Activated T-helper 17 cell treated with anti-CD3 and anti-CD28 coated beads, Interleukin-2, amount 50 U/mL, for 72 hours (primary cell): ENCODE results near the gene ANKEF1. TPM values are rescaled to one million over a fixed set of nuclear protein-coding genes. Genes with fewer than 3 reads are reported as not detected.
"Not testable (repeated sequence)": the region's sequence is repeated elsewhere in the genome, so short reads cannot be mapped to it uniquely, and the experiment has no call there.

Experiments
- ATAC-seq: fragments of 150-1000 bp; cut with Tn5 transposase; replicated peaks from 2 replicates; pipeline ENCODE4 v1.10.0; 2021; ENCODE audit warnings: mild to moderate bottlenecking, moderate library complexity
- H3K27ac Mint-ChIP-seq: one replicate; pipeline ENCODE4 v1.8.0; 2022; ENCODE audit warnings: mixed read lengths
- H3K27me3 Mint-ChIP-seq: one replicate; pipeline ENCODE4 v1.8.0; 2022; ENCODE audit warnings: mixed read lengths
- H3K36me3 Mint-ChIP-seq: one replicate; pipeline ENCODE4 v1.8.0; 2022; ENCODE audit warnings: low read depth, mild to moderate bottlenecking, mixed read lengths
- H3K4me1 Mint-ChIP-seq: one replicate; pipeline ENCODE4 v1.8.0; 2022; ENCODE audit warnings: mixed read lengths
- H3K4me3 Mint-ChIP-seq: one replicate; pipeline ENCODE4 v1.8.0; 2022; ENCODE audit warnings: mild to moderate bottlenecking, mixed read lengths
- H3K9me3 Mint-ChIP-seq: one replicate; pipeline ENCODE4 v1.8.0; 2022; ENCODE audit warnings: mixed read lengths
- total RNA-seq, 2 donors: library from RNA; stranded (reverse); gene quantifications; one replicate each; pipeline ENCODE4 v1.2.3, GENCODE V29; 2022

Gene ANKEF1
- total RNA-seq, 2 donors from 2014 or later = 1.2 to 2.4 TPM

GRCh38 chr20:10007747-10008146 is 27.0 kb upstream of the ANKEF1 start:
- no peaks in the 10 kb centered on the region for H3K4me1 Mint-ChIP-seq
- ATAC-seq = peak; percentile 7
- H3K4me3 Mint-ChIP-seq = no peak overlapping the region
- peaks cover 20% of the 10 kb centered on the region for H3K27me3 Mint-ChIP-seq
- no peak overlapping the region for H3K27ac Mint-ChIP-seq
- H3K9me3 Mint-ChIP-seq = no peaks in the 10 kb centered on the region
- no peaks in the 10 kb centered on the region for H3K36me3 Mint-ChIP-seq

- H3K36me3 Mint-ChIP-seq = no peaks in the 10 kb centered on the region
- H3K4me1 Mint-ChIP-seq = no peaks in the 10 kb centered on the region
- peaks cover 16% of the 10 kb centered on the region for H3K27me3 Mint-ChIP-seq
- no peak overlapping the region for H3K4me3 Mint-ChIP-seq
- H3K9me3 Mint-ChIP-seq = no peaks in the 10 kb centered on the region
- H3K27ac Mint-ChIP-seq = no peak overlapping the region
- no peak for ATAC-seq
These were observed 22.3 kb upstream of the ANKEF1 start for GRCh38 chr20:10012464-10012863.

DNA sequence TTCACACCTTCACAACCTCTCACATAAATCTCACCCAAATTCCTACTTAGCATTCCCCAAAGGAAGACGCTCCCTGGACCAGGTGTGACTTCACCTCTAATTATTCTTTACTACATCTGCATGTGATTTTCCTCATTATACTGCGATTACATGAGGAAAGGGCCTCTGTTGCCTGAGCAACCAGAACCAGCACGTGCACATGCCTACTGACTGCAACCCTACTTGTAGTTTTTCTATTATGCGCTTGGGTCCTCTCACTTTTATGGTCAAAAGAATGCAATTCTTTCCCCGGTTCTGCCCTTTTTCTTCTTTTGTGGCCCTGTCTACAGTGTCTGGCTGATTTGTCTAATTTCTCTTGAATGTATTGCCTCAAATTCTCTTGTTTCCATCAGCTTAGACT is 20.4 kb upstream of the ANKEF1 start:
- no peak for ATAC-seq
- no peaks in the 10 kb centered on the region for H3K4me1 Mint-ChIP-seq
- H3K27me3 Mint-ChIP-seq = peaks cover 11% of the 10 kb centered on the region
- H3K4me3 Mint-ChIP-seq = no peak overlapping the region
- H3K9me3 Mint-ChIP-seq = no peaks in the 10 kb centered on the region
- no peaks in the 10 kb centered on the region for H3K36me3 Mint-ChIP-seq
- no peak overlapping the region for H3K27ac Mint-ChIP-seq

DNA sequence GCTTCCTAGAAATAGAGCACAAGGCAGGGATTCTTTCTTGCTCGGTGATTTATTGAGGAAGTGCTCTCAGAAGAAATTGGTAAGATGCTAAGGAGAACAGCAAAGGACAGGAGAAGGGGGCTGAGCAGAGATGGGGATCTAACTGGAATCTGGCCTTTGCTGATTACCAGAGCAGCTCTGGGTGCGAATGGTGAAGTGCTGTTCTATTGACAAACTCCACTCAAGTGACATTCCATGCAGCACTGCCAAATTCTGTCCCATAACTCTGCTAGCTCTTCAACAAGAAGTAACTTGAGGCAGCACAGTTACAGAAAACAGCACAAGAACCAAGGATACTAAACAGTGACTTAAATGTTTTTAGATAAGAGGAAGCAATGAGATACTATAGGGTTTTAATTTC is 13.8 kb upstream of the ANKEF1 start:
- Mint-ChIP-seq H3K4me3 (no peak overlapping the region), H3K9me3 (no peaks in the 10 kb centered on the region), H3K27me3 (peaks cover 33% of the 10 kb centered on the region), H3K4me1 (no peaks in the 10 kb centered on the region), H3K27ac (no peak overlapping the region), H3K36me3 (no peaks in the 10 kb centered on the region)
- ATAC-seq = no peak

DNA sequence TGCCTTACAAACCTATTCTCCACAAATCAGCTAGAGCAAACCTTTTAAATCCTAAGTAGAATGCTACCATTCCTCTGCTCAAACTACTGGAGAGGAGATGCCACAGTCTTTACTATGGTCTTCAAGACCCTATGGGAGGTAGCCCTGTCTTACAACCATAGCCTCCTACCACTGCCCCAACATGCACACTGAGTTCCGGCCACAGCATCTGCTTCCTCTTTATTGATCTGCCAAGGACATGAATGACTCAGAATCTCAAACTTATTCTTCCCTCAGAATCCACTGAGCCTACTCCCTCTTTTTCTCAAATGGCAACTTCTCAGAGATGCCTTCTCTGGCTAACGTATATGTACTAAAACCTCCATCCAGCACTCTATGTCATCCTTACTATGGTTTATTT is 12.2 kb upstream of the ANKEF1 start:
- ATAC-seq = no peak
- Mint-ChIP-seq H3K4me3 (no peak overlapping the region), H3K36me3 (no peaks in the 10 kb centered on the region), H3K27ac (no peak overlapping the region), H3K27me3 (peaks cover 38% of the 10 kb centered on the region), H3K4me1 (no peaks in the 10 kb centered on the region), H3K9me3 (no peaks in the 10 kb centered on the region)

- Mint-ChIP-seq H3K27me3 (peaks cover 38% of the 10 kb centered on the region), H3K4me3 (no peak overlapping the region), H3K9me3 (no peaks in the 10 kb centered on the region), H3K4me1 (no peaks in the 10 kb centered on the region), H3K36me3 (no peaks in the 10 kb centered on the region), H3K27ac (no peak overlapping the region)
- no peak for ATAC-seq
These were observed 10.9 kb upstream of the ANKEF1 start for GRCh38 chr20:10023911-10024310.

DNA sequence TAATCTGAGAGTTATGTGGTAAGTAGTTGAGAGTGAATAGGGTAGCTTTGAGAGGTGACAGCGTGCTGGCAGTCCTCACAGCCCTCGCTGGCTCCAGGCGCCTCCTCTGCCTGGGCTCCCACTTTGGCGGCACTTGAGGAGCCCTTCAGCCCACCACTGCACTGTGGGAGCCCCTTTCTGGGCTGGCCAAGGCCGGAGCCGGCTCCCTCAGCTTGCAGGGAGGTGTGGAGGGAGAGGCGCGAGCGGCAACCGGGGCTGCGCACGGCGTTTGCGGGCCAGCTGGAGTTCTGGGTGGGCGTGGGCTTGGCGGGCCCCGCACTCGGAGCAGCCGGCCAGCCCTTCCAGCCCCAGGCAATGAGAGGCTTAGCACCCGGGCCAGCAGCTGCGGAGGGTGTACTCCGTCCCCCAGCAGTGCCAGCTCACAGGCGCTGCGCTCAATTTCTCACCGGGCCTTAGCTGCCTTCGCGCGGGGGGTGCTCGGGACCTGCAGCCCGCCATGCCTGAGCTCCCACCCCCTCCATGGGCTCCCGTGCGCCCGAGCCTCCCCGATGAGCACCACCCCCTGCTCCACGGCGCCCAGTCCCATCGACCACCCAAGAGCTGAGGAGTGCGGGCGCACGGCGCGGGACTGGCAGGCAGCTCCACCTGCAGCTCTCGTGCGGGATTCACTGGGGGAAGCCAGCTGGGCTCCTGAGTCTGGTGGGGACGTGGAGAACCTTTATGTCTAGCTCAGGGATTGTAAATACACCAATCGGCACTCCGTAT is 3.2 kb upstream of the ANKEF1 start:
- not testable (repeated sequence) for ATAC-seq, H3K27ac Mint-ChIP-seq, H3K27me3 Mint-ChIP-seq, H3K9me3 Mint-ChIP-seq, H3K4me1 Mint-ChIP-seq, H3K36me3 Mint-ChIP-seq, H3K4me3 Mint-ChIP-seq

GRCh38 chr20:10032269-10032668 is 2.5 kb upstream of the ANKEF1 start:
- H3K27ac Mint-ChIP-seq, H3K9me3 Mint-ChIP-seq, H3K27me3 Mint-ChIP-seq, H3K36me3 Mint-ChIP-seq, H3K4me1 Mint-ChIP-seq, H3K4me3 Mint-ChIP-seq, ATAC-seq: not testable (repeated sequence)

DNA sequence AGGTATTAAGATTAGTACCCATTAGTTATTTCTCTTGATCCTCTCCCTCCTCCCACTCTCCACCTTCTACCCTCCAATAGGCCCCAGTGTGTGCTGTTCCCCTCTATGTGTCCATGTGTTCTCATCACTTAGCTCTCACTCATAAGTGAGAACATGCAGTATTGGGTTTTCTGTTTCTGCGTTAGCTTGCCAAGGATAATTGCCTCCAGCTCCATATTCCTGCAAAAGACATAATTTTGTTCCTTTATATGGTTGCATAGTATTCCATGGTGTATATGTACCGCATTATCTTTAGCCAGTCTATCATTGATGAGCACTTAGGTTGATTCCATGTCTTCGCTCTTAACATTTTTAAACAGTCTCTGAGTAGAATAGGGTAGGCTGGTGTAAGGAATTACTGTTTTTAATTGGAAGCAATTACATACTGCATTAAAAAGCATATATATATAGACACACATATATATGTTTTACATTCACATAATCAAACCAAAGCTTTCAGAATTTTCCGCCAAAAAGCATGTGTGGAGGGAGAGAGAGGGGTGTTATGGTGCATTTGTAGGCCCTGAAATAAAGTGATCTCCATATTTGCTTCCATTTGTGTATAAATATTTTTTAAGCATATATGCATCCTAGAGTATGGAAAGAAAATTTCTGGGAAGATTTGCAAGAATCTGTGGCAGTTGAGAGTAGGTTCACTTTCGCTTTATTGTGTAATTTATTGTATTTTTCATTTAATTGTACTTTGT is 709 bp upstream of the ANKEF1 start:
- H3K27me3 Mint-ChIP-seq = peaks cover 5% of the 10 kb centered on the region
- peaks cover 6% of the 10 kb centered on the region for H3K36me3 Mint-ChIP-seq
- no peak for ATAC-seq
- H3K27ac Mint-ChIP-seq = no peak overlapping the region
- H3K4me3 Mint-ChIP-seq = peak overlapping the region; percentile 46
- H3K9me3 Mint-ChIP-seq = no peaks in the 10 kb centered on the region
- H3K4me1 Mint-ChIP-seq = no peaks in the 10 kb centered on the region

DNA sequence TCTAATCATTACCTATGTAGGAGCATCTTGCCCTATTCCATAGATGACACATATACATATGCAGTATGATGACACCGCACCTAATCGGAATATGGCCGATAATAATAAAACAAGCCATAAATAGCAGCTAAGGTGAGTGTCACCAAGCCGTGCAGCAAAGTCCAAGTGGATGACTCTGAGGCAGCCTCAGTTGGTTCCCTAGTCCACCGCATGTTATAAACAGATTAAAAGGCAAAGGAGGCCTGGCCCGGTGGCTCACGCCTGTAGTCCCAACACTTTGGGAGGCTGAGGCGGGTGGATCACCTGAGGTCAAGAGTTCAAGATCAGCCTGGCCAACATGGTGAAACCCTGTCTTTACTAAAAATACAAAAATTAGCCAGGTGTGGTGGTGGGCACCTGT is 1.5 kb downstream of the ANKEF1 start:
- ATAC-seq, H3K4me3 Mint-ChIP-seq, H3K27me3 Mint-ChIP-seq, H3K4me1 Mint-ChIP-seq, H3K27ac Mint-ChIP-seq, H3K9me3 Mint-ChIP-seq: not testable (repeated sequence)
- peaks cover 12% of the 10 kb centered on the region for H3K36me3 Mint-ChIP-seq

GRCh38 chr20:10040070-10040975 is 5.5 kb downstream of the ANKEF1 start:
- no peak overlapping the region for H3K27ac Mint-ChIP-seq
- H3K36me3 Mint-ChIP-seq = peaks cover 25% of the 10 kb centered on the region
- peaks cover 5% of the 10 kb centered on the region for H3K4me1 Mint-ChIP-seq
- H3K9me3 Mint-ChIP-seq = no peaks in the 10 kb centered on the region
- no peak for ATAC-seq
- H3K4me3 Mint-ChIP-seq = no peak overlapping the region
- no peaks in the 10 kb centered on the region for H3K27me3 Mint-ChIP-seq

DNA sequence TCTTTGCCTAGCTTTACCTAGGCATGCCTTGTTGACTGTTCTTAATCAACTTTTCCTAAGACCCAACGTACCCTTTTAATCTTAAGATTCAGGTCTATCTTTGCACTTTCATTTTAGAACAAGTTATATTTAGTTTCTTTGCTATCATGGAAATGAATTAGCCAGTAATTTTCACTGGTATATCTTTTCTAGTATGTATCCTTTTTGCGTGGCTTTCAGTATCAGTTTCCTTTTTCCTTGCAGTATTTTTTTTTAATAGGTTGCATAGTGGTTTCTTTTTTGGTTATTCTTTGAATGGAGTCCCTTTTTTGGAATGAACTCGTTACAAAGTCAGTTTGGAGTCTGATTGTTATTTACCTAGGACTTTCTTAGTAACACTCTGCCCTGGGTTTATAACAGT is 7.3 kb downstream of the ANKEF1 start:
- no peak for ATAC-seq
- H3K4me1 Mint-ChIP-seq = peaks cover 5% of the 10 kb centered on the region
- H3K9me3 Mint-ChIP-seq = no peaks in the 10 kb centered on the region
- no peaks in the 10 kb centered on the region for H3K27me3 Mint-ChIP-seq
- peaks cover 26% of the 10 kb centered on the region for H3K36me3 Mint-ChIP-seq
- H3K27ac Mint-ChIP-seq = no peak overlapping the region
- H3K4me3 Mint-ChIP-seq = peak overlapping the region; percentile 20

DNA sequence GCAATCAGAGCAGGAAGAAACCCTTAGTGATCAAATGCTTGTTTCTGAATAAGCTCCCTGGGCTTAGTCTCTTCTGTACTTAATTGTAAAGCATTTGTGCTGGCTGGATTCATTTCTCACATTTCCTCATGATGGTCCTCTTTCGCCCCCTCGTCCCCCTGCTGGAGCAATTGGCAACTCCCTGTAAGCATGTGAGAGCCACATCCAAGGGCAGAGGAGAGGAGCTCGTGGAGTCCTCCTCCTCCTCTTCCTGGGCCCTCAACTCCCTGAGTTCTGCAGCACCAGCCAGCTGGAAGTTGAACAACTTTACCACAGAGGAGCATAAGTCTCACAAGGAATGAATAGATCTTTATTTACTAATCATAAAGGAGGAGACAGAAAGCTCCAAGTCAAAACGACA is 12.6 kb downstream of the ANKEF1 start:
- Mint-ChIP-seq H3K27ac (no peak overlapping the region), H3K9me3 (no peaks in the 10 kb centered on the region), H3K36me3 (peaks cover 23% of the 10 kb centered on the region), H3K4me1 (no peaks in the 10 kb centered on the region), H3K4me3 (no peak overlapping the region), H3K27me3 (no peaks in the 10 kb centered on the region)
- no peak for ATAC-seq

GRCh38 chr20:10051185-10051584 is 16.4 kb downstream of the ANKEF1 start:
- Mint-ChIP-seq H3K4me3 (no peak overlapping the region), H3K27ac (no peak overlapping the region), H3K27me3 (no peaks in the 10 kb centered on the region), H3K9me3 (no peaks in the 10 kb centered on the region), H3K36me3 (peaks cover 34% of the 10 kb centered on the region), H3K4me1 (no peaks in the 10 kb centered on the region)
- no peak for ATAC-seq
